Upper lobe of left lung (tissue), 4 donors: ENCODE results near the gene RANBP2.
"Not testable (repeated sequence)": the region's sequence is repeated elsewhere in the genome, so short reads cannot be mapped to it uniquely, and the experiment has no call there.

Source experiments
- CTCF ChIP-seq, 6 experiments: fragments of 450-650 bp in 4 of 6; fragments of 200-600 bp in 2 of 6; sonication (generic) in 2 of 6; IDR thresholded peaks; one replicate each; pipeline ENCODE4 v1.5.1; 2016 to 2019; ENCODE audit warnings: antibody characterized with exemption in 6 of 6
- POLR2A ChIP-seq, 4 donors: fragments of 450-650 bp; IDR thresholded peaks; one replicate each; pipeline ENCODE4 v1.5.1; 2016 to 2017; ENCODE audit warnings: antibody characterized with exemption in 4 of 4, mild to moderate bottlenecking in 2 of 4
- POLR2AphosphoS5 ChIP-seq, 2 donors: sonication (generic); formaldehyde crosslinking; IDR thresholded peaks; one replicate each; pipeline ENCODE4 v1.5.1; 2017; ENCODE audit warnings: antibody characterized with exemption in 2 of 2

- TF ChIP-seq CTCF, POLR2A, POLR2AphosphoS5 (IDR thresholded peaks at IDR 0.05): not testable (repeated sequence)
Measured at GRCh38 chr2:108670282-108670681, 49.0 kb upstream of the RANBP2 start.
